ENCODE measurements around the gene GRM5.

GRM5 gene

DNA sequence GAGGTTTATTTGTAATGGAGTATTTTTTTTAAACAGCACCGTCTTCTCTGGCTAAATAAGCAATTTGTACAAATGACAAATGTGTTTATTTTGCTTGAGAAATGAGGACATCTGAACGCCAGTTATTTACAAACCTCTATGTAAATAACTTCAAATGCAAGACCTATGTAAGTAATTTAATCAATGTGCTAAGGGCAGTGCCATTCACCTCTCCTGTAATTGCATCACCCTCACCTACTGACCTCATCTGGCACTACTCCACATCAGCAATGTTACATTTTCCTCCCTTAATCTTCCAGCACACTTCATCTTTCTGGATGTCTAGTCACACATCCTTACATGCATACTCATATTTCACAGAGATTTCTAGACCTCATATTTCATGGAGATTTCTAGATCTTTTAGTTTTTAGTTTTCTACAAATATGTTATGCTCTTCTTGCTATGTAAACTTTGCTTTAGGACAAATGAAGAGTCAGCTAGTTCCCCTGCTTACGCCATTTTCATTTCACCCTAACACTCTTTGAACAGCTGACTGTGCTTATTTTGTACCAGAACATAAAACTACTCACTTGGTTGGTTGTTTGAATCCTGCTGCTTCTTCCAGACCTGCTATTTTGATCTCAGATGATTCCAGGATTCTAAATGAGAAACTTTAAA is 238.6 kb downstream of the GRM5 start:
- no peak for DNase-seq

DNA sequence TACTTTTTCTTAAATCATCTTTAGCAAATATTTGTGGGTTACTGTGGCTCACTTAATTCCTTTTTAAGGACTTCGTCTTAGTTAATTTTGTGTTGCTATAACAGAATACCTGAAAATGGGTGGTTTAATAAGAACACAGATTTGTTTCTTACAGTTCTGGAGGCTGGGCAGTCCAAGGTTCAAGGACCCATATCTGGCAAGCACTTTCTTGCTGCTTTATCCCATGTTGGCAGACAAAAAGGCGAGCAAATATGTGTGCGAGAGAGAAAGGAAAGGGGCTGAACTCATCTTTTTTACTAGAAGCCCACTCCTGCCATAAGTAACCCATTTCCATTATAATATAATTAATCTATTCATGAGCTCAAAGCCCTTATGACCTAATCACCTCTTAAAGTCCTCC is 246.2 kb downstream of the GRM5 start:
- DNase-seq = no peak

DNA sequence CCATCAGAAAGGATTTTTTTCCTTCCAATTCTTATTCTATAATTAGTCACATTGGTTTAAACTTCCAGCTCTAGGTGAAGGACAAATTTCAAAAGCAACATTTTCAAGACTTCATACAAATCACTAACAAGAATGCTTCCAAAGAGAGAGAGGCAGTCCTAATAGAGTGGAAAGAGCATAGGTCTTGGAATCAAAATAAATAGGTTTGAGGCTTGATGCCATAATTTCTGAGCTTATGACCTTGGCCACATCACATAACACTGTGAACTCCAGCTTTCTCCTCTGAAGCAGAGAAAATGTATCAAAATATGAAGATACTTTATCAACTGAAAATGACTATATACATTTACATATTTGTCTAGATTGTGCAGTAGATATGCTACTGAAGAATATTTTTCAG is 246.8 kb downstream of the GRM5 start:
- no peak for DNase-seq

DNA sequence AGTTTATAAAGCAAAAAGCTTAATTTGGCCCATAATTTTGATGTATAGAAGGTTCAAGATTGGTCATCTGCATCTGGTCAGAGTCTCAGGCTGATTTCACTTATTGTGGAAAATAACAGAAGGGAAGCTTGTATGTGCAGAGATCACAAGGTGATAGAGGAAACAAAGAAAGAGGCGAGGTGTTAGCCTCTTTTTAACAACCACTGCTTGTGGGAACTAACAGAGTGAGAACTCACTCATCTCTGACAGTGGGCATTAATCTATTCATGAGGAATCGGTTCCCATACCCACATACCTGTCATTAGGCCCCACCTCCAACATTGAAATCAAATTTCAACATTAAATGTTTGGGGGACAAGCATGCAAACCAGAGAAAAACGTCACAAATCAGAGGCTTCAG is 250.3 kb downstream of the GRM5 start:
- DNase-seq = no peak

DNA sequence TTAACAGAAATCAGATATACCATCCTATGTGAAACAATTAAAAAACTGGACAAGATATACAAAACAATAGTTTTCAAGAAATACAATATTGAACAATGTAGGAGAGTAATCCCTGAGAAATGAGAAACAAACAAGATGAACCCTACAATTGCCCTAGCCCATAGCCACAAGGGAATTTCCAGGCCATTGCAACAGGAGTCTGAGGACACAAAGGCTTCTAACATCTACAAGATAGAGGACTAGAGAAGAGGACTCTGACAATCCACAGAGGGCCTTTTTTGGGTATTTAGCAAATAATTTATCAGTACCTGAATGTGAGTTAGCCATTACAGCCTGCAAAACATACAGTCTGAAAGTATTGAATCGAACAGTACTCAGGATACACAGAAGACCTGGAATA is 251.7 kb downstream of the GRM5 start:
- no peak for DNase-seq

DNA sequence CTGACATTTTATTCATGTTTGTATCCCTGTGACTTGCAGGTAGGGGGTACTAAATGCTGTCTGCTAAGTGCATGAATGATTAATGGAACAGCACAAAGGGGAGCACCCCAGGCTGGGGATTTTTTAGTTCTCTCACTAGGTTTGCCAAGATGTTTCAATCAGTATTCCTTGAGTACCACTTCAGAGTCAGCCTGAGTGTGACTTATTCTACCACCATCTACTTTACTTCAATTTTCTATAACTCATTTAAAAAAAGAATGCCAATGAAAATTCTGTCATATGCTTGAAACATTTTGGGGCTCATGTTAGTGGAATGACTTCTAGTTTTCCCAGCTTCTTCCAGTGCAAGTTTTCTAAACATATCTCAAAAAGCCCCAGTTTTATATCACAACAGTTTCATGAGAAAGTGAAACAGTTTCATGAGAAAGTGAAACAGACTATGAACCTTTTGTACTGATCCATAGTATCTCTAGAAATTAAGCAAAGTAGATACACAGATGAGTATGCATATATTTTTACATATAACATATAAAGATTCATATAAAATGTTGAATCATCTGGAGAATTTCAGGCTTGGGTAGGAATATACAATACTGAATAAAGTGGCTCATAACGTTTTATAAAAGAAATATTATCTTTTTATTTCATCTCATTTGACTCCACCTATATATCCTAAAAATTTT is 252.4 kb downstream of the GRM5 start:
- DNase-seq = no peak

DNA sequence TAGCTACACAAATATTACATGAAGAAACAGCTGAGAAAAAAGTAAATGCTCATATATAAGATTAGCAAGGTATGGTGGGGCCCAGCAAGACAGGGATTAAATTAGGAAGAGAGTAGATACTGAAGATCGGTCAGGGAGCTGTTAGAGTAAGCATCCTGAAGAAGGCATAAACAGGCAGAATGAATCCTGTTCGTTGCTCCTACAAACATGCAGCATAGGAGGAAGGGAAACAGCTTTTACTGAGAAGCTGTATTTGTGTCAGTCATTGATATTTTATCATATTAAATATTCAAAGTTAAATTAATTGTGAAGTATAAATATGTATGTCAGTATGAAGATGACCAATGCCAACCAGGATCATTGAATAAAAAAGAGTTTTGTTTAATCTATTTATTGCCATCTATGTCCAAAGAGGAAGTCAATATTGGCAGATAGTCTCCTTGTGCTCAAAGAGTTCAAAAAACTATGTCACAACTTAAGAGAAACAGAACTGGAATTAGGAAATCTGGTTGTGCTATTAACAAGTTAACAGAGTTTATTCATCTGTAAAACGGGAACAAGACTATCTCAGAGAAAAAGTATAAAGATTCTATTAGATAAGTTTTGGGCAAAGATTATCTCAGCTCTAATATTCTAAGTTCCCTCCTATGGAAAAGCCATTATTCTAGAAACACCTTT is 255.2 kb downstream of the GRM5 start:
- no peak for DNase-seq

DNA sequence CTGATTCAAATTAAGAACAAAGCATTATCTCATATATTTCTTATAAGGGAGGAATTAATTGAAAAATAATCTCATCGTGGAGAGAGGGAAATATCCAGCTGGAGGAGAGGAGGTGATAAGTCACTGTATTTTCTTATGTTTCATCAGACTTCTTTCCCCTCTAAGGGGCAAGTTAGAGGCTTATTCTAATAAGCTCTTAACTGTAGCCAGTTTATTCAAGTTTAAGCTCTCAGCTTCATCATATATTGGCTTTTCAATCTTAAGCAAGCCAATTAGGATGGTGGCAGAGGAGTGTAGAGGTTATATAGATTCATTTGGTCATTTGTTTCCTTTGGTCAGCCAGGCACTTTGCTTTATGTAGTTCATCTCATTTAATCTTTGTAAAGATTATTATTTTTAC is 256.7 kb downstream of the GRM5 start:
- no peak for DNase-seq

DNA sequence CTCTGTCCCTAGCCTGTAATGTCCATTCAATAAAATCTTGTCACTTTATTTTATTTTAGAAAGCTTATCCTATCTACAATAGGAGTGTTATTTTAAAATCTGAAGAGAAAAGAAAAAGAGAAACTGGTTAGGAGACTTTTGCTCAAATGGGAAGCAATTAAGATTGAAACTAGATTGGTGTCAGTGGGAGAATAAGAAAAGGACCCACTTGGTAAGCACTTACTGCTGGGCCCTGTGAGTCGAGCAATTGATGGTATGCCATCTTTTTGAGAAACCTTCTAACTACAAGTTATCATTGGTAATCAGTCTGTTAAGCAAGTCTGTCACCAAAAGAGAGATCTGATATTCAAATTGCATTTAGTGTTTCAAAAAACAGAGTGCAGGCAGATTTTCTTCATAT is 258.4 kb downstream of the GRM5 start:
- no peak for DNase-seq

DNA sequence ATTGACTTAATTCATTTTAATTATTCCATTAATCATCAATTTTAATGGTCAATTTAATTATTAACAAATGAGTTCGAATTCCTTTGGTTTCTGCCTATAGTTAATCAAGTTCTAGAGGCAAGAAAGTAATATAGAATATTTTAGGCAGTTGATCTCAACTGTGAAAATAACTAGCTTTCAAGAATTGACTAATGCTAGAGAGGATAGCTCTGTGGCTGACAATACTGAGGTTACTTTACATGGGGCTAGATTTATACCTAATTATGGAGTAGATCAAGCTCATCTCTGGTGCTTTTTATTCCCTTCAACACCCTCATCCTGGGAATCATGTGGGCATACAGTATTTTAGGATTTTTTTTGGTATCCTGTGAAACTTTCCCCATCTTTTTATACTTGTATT is 259.4 kb downstream of the GRM5 start:
- DNase-seq = no peak

DNA sequence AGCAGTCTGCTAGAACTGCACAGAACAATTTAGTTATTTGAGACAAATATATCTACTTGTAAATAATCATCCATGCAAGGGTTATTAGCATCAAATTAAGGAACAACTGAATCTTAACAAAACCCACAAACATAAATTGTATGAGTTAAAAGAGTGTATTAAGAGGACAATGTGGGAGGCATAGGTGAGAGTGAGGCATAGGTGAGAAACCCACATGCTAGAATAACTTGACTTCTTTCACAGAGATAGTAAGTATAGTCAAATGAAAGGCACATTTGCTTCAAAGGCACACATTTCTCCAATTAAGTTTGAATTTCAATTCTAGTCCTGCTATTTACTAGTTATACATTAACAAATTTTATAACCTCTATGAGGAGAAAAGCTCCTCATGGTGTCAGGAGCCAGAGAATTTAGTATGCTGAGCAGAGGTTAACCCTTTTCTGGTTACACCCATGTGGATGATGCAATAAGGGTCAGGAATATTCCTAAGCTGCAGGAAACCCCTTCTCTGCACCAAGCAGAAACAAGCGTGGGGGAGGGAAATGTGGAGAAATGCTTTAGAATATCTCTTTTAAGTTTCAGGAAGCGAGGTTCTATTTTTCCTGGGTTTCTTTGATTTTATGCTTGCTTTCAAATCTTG is 264.2 kb downstream of the GRM5 start:
- DNase-seq = no peak

DNA sequence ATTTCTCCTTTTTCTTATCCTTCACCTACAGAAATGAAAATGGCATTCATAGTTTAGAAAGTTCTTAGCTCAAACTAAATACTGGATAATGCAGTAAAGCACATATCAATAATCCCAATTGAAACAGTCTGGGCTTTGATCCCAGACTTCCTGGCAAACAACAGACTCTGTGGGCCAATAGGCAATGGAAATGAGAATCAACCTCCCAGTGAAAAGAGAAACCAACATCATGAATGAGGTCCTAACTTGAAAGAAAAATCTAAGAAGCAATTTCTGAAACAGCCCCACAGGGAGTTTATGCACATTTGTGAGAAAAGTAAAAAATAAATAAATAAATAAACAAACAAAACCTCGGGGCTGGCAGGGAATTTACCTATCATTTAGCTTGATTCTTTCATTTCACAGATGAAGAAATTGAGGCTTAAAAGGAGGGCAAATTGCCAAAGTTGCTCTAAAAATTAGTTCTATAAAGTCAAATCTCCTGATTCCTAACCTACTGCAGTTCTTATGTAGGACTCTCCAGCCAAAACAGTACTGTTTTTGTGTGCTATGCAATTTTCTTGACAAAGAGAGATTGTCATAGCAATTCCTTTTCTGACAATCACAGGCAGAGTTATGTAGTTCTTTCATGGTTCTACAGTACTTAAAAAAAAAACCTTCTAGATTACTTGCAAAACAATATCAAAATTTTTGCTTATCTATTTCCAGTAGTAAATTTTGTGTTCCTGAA is 265.8 kb downstream of the GRM5 start:
- no peak for DNase-seq

DNA sequence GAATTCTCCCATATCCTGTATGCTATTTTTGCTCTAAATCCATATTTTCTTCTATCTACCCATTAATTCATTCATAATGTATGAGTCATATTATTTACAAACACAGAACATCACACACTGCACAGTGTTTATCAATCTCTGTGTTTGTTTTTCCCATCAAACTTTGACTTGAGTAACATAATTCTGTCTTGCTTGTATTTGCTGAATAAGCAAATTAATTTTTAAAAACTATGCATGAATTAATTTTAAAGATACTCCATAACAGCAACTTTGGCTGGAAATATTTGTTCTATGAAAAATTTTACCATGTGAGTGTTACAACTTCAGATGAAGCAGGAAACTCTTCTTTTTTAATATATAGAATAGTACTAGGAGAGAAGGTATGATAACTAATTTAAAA is 275.6 kb downstream of the GRM5 start:
- DNase-seq = no peak

DNA sequence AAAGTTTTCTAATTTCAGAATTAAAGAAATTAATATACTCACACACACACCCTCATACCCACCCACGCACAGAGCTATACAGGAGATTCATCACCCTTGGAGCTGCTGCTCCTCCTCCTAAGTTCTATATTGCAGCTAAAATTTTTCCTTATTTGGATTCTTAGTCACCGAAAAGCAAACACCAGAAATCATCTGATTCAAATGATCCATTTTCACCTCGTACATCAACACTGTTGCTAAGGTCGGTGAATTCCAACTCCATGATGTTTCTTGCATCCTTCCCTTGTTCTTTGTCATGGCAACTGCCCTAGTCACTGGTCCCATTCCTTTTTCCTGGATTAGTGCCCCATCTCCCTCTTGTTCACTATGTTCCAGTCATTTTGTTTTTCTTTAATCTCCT is 286.2 kb downstream of the GRM5 start:
- DNase-seq = no peak

DNA sequence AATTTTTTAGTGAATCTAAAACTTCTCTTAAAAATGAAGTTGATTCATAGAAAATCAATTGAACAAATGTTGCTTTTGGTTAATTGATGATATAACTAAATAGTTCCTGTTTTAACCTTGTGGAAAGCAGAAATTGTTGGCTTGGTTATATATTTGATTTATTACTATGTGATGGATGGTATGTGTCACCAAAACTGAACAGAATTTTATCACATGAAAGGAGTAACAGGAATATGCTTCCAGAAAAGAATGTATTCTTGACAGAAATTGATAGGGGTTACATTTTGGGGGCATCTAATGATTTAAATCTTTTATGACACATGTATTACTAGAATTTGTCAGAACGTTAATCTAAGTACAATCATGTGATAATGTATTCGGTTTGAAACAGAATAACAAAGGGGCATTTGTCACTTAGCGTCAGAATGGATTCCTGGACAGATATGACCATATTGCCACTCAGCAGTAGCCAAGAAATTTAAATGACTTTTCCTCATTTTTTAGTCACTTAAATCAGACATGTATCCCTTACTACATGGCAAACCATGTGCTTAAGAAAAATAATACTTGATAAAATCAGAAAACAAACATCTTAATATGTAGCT is 295.2 kb downstream of the GRM5 start:
- DNase-seq = no peak

DNA sequence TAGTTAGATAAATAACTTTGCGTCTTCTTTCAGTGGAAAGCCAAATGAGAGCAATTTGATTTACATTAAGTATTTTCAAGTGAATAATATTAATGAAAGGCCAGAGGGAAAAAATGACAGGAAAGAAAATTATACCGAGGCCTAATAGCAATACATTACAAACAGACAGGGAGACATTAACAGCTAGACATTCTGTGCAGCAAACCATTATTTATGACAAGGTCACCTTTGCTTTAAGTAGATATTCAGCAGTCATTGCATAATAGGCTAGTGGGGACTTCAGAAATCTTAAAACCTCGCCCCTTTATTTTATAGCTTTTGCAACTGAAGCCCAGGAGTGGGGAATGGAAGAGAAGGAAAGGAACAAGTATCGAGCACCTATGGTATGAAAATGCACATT is 321.6 kb downstream of the GRM5 start:
- no peak for DNase-seq

DNA sequence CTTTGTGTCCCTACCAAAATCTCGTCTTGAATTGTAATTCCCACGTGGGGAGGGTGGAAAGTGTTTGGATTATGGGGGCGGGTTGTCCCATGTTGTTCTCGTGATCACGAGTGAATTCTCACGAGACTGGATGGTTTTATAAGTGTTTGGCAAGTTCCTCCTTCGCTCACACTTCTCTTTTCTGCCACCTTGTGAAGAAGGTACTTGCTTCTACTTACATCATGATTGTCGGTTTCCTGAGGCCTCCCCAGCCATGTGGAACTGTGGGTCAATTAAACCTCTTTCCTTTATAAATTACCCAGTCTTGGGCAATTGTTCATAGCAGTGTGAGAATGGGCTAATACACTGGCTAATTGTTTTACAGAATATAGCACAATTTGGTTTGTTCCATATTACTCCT is 326.3 kb downstream of the GRM5 start:
- no peak for DNase-seq

DNA sequence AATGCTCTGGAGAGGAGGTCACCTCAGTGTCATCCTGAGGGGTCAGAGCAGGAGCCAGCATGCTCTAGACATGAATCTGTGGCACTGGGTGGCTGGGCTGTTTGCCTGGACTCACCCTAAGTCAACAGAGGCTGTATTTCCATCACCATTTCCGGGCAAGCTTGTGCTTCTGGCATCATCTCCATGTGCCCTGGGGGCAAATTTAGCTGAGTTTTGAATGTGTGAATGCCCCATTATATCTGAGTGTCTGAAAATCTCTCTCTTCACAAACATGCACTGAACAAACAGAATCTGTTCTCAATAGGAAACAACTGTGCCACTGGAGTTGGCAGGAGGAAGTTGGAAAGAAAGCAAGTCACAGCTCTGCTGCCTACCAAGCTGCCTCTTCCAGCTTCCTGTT is 356.2 kb downstream of the GRM5 start:
- no peak for DNase-seq

DNA sequence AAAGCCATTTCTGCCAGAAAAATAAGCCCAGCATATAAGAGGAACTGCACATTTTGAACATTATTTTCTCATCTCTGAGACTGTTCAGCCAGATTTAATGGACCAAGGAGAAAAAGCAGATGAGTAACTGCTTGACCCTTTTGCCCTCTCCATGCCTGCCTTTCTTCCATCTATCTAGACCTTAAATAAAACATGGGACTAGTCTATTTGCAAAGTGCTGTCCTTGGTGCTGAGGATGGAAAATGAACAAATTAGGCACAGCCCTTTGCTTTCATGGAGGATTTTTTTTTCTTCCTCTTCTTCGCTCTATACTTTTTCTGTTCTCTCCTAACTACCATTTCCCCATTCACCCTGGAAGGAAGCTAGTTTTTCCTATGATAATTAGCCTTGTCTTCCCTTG is 361.3 kb downstream of the GRM5 start:
- DNase-seq = no peak

DNA sequence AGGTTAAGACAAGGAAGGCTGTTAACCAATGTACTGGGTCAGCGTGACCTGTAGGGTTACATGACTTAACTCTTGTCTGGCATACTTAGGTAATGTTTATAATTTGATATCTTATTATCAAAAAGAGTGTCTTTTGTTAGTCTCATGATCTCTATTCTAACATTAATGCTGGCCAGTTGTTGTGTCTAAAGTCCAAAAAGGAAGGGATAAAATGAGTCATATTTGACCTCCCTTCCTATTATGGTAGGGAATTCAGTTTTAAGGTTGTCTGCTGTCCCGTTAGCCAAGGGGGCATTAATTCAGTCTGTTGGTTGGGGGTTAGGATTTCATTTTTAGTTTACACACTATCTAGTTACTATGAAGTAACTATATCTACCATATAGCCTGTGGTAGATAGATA is 364.0 kb downstream of the GRM5 start:
- DNase-seq = no peak

DNA sequence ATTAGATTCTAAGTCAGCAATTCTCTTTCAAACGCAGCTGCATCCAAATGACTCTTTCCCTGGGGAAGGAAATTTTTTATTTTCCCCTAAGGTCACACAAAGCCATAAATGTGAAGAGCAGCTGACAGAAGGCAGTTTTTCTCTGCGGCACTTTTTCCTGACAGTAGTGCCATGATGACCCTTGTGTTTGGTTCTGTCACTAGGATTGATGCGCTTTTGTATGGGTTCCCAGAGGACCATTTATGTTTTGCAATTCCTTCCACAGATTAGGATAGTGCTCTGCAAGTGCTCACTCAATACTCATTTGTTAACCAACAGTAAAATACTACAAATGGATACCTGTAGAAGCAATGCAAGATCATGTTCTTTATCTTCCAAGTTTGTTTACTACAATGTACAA is 368.6 kb downstream of the GRM5 start:
- no peak for DNase-seq

DNA sequence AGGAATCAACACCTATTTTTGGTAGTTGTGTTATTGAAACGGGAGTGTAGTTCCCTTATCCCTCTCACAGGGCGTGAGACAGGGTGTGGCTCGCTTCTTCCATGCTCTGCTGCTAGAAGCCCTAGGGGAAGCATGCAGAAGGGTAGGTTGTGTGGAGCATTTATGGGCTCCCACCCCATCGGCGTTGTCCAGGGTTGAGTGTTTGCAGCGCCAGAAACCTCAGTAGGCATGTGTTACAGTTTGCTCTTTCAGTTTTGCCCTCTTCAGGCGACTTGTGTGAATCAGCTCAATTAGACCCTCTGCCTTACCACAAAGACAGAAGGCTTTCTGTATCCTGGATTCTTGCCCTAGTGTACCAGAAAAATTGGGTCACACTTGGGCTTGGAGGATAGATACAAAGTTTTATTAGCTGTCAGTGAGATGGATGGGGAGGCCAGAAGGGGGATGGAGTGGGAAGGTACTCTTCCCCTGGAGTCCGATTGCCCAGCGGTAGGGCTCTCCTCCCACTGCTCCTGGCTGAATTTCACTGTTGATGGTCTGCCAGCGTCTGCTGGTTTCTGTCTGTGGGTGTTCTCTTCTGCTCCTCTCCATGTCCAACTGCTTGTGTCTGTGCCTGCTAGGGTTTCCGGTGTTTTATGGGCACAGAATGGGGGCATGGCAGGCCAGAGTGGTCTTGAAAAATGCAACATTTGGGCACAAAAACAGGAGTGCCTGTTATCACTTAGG is 369.9 kb downstream of the GRM5 start:
- DNase-seq = no peak
